ENCODE measurements around the gene NEK6.
A peak's percentile ranks its signal among the peaks of the same experiment; 100 is the strongest.

The NEK6 gene

DNA sequence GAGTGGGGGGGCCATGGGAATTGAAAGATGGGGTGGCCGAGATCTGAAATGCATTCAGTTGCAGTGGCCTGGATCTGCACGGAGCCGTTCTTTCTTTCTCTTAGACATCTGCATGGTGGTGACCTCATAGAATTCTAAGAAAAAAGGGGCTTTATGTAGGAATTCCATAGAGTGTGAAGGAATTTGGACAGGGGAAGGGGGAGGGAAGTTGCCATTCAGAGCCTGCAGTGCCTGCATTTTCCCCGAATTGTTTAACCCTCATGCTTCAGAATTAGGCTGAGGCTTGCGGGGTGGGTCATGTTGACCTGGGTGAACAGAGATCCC is 4.9 kb downstream of the NEK6 start:
- no peak for DNase-seq

DNA sequence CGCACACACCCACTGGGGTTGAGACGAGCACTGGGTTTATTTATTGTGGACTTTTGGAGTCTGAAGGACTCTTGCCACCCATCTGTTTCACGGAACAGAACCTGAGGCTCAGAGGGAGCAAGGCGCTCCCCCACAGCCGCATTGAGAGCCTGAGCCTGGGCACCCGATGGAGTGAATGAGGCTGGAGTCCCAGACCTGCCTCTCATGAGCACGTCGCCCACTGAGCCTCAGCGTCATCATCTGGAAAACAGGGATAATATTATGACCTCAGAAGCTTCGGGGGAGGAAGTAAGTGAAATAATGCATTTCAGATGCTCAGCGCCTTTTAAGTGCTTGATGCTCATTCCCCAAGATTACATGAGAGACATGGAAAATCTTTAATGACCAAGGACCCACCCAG is 5.5 kb downstream of the NEK6 start:
- DNase-seq = no peak

DNA sequence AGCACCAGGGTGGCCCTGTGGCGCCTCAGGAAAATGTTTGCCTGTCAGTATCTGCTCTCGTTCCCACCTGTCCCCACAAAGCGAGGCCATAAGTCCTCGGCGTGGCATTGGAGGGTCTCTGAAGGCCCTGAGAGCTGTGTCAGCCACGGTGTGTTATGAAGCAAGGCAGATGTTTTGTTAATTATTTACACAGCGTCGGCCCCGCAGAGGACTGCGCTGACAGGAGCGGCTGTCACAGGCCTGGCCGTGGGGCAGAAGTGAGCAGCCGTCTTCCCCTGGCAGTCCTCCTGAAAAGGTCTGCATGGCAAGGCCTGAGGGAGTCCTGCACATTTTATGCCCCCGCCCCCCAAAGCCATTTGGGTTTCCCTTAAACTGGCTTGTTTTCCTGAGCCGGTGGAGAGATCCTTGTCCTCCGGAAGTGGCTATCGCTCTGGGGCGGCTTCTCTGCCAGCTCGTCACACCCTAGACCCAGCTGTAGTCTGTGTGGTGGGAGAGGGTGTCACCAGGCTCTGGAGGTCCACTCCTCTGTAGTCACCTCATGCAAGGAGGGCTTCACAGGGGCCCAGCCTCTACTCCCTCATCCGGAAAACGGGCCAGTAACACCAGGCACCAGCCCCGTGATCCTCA is 6.2 kb downstream of the NEK6 start:
- DNase-seq = no peak

DNA sequence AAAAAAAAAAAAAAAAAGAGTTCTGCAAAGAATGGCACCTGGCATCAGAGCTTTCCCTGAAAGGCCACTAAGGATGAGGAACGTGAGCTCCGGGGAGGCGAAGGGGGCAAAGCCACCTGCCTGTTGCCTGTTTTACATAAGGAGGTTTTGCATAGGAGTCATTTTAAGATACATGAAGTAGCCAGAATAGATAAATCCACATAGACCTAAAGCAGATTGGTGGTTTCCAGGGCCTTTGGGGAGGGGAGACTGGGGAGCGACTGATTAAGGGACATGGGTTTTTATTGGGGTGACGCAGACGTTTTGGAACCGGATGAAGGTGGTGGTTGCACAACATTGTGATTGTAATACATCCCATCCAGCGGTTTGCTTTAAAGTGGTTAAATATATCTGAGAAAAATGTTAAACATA is 7.1 kb downstream of the NEK6 start:
- no peak for DNase-seq

DNA sequence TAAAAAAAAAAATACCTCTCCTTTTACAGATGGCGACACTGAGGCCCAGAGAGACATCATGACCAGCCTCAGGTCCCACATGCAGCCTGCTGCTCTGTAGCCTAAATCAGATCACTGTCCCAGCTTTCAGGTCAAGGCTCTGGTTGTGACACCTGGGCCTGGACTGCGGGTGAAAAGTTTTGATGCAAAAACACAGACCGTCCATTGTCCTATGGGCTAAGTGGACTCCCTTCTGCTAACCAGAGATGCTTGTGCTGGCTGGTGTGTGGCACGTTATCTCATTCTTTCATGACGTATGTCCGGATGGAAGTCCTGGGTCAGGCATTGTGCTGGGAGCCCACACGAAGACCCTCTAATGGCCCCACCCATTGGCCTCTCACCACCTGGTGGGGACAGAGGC is 7.8 kb downstream of the NEK6 start:
- no peak for DNase-seq

DNA sequence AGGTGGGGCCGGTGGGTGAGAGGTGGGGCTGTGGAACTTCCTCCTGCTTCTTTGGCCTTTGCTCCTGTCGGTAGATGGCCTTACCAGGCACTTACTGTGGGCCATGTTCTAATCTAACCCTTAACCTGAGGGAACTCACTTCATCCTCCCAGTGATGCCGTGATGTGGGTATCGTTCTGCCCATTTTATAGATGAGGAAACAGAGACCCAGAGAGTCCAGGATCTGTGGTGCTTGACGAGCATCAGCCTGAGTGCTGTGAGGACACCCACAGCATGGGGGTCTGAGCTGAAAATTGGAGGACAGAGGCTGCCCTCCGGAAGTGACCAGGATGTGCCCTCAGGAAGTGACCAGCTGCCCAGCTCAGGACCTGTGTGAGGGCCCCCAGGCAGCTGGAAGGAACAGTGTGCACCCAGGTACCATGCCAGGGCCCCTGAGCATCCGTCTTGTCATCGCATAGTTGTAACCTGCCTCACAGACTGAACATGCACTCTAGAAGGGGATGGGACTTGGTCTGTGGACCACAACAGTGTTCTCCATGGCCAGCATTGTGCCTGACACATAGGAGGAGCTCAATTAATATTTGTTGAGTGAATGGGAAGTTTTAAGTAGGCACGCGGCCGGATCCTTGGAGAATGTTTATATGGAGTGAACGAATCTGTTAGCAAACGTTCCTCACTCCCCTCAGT is 8.5 kb downstream of the NEK6 start:
- no peak for DNase-seq

DNA sequence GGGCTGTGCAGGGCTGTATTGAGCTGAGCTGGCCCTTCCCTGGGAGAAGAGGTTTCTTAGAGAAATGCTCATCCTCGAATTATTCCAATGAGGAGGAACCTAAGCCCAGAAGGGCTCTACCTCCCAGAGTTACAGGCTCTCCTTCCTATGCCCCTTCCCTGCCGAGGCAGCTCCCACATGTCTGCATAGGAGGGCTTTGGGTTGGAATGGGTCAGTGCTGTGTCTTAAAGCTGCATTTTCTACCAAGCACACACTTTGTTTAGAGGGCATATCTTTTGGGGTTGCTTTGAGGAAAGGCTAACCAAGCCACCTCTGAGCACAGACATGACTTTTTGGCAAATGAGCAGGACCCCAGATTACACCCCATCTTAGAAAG is 9.1 kb downstream of the NEK6 start:
- no peak for DNase-seq

DNA sequence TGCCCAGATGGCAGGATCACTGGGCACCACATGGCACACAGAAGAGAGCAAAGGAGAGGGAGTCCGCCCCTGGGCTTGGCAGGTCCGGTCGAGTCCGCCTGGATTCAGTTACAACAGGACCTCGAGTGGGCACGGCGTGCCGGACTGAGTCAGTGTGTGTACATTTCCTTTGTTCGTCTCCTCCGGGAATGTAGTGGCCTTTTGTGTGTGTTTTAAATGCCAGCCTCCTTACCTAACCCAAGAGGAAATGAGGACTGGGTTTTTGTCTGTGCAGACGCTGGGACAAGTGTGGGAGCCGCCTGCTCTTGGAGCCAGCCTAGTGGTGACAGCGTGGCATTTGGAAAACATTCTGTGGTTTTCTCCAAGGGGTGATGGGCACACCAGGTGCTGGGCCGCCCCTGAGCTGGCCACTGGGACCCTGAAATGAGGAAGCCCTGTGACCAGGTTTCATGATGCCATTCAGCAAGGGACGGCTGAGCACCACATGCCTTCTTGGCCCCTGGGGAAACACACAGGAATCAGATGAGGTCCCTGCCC is 9.6 kb downstream of the NEK6 start:
- DNase-seq = no peak

DNA sequence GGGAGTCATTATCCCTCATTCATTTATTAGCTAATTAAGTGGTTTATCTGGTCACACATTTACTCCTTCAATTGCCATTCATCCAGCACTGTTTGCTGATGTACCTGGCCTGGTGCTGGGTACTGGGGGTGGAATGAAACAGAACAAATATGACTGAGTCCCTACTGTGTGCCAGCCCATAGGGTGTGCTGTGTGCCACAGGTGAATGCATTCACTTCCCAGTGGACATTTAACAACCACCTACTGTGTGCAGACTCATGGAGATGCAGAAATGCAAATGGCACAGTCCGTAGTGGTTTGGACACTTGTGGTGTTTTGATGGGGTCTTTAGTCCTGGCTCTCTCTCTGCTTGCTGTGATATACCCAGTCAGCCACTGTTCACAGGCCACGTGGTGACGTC is 10.5 kb downstream of the NEK6 start:
- no peak for DNase-seq

DNA sequence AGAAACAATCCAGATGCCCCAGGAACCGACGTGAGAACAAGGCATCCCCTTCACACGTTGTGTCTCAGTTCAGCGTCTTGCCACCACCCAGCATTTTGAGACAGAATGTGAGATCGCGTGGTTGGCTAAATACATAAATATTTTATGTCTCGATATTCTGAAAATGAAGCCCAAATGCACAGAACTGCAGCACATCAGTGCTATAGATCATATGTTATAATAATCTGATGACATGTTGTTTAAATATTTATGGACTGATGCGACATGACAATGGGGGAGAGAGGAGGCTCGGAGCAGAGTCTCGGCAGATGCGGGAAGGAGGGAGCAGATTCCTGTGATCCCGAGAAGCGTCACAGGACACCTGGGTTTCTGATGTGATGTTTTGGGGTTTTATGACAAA is 10.9 kb downstream of the NEK6 start:
- DNase-seq = no peak

DNA sequence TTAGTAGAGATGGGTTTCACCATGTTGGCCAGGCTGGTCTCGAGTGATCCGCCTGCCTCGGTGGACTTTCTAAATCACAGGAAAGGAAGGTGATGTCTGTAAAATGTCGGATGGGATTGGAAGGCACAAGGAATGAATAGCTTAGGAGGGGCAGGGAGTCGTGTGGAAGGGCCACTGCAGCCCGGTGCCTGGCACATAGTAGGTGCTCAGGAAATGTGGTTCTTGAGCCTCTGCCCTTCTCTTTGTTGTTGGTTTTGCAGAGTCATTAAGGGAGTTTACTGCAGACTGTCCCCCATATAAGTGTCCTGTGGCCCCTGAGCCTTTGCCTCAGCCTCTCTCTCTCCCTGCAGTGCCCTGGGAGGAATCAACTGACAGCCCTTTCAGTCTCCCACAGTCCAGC is 11.8 kb downstream of the NEK6 start:
- no peak for DNase-seq

DNA sequence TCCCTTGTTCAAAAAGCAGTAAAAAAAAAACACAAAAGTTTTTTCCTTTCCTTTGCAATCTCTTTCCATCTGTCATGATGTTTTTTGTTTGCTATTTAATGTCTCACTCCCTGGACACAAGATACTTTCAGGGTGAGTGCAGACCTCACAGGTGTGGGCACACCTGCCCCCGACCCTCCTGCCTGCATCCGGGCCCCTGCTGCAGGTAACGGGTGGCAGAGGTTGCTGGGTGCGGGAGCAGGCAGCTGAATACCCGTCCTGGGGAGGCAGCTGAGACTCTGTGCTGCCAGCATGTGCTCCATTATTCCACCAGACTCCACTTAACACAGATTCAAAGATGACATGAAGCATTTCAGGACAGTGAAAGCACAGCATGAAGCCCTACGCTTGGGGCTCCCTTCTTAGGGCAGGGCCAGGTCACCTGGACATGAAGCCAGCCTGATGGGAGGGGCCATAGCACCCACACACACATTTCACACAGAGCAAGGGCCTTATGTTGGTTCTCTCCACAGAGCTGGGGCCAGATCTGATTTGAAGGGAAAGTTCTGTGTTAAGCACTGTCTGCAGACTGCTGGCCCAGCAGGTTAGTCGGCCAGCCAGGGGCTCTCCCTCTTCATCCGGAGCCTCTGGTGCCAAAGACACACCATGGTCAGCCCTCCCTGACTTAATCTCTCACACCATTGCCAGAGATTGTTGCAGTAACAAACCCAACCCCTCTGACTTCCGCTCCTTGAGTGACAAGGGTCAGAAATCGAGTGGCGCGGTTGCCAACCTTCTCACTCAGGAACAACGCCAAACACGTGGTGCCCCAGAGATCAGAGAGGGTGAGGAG is 13.0 kb downstream of the NEK6 start:
- no peak for DNase-seq

DNA sequence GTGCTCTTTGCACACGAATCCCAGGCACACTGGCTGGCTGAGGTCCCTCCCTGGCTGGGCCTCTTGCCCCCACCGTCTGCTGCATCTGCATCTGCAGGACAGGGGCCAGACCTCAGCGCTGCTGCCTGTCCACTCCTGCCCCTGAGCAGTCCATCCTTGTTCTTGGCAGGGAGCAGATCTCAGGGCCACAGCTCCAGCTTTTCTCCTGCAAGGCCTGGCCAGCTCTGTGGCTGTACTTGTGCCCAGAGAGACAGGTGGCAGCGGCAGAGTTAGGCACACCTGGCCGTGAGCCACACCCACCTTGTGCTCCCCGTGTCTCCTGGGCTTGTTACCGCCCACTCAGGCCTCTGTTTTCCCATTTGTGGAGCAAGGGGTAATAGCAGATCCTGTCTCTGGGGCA is 13.9 kb downstream of the NEK6 start:
- DNase-seq = no peak

DNA sequence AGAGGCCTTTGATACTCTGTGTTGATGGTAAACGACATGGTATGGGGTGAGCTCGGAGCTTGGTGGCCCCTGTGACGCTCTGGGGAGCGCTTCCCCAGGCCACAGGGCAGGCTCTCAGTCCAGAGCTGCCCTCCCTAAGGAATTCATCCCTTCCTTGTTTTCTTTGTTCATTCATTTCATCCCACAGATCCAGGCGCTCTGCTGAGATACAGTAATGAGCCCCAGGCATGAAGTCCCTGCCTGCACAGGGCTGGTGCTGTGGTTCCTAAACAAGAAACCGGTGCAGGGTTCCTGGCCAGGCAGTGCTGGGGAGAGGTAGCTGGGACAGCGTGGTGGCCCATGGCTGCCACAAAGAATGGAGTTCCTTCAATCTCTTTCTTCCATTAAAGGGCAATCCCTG is 14.4 kb downstream of the NEK6 start:
- DNase-seq = no peak

DNA sequence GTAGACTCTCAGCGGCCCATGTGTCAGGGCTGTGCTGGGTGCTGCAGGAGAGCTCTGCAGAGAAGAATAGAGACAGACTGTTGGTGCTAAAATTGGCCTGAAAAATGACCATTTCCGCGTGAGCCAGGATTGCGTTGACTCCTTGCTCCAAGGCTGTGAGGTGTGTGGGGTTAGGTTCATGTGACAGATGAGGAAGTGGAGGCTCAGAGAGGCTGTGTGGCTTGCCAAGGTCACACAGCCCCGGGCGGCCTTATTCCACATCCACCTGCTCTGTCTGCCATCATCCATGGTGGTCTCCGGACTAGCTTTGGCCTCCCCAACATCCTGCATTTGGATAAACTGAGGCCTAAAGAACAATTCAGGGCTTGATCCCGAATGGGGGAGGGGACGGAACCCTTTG is 15.2 kb downstream of the NEK6 start:
- no peak for DNase-seq

DNA sequence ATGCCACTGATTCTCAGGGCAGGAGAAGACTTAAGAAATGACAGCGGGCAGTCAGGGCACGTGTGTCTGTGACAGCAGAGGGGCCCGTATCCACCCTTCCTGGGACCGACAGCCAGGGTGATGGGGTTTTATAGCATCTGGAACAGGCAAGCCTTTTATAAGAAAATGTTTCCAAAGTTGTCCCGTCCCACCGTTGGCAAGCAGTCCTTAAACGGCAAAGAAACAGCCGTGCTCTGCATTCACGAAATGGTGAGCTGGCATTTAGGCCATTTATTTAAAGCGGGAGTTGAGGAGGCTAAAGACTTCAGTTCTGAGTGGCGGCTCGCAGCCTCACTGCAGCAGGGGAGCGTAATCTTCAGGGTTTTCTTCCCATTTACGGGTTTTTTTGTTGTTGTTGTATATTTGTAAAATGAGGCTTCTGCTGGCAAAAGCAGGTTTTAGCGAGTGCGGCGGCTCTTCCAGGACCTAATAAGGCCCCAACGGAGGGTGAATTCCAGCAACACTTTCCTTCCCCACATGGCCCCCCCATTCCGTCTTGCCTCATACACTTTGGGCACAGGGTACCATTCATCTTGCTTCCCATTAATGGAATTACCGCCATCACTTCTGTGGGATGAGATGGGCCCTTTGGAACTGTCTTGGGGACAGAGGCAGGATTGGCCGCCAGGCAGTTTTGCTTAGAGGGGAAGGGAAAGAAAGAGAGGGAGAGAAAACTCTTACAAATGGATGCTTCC is 15.8 kb downstream of the NEK6 start:
- DNase-seq = no peak

DNA sequence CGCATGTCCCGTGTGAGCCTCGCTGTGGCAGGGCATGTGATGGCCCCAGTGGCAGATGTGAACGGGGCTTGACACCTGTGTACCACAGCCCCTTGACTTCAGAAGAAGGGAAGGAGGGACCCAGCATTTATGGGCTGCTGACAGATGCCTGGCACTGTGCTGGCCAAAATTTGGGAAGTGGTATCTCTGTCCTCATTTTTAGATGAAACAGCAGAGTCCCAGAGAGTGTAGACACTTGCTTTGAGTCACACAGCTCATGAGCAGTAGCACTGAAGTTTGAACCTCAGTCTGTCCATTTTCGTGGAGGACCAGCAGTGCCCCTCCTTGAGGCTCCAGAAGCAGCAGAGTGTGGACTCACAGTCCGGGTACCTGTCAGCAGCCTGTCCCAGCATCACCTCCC is 16.5 kb downstream of the NEK6 start:
- no peak for DNase-seq

DNA sequence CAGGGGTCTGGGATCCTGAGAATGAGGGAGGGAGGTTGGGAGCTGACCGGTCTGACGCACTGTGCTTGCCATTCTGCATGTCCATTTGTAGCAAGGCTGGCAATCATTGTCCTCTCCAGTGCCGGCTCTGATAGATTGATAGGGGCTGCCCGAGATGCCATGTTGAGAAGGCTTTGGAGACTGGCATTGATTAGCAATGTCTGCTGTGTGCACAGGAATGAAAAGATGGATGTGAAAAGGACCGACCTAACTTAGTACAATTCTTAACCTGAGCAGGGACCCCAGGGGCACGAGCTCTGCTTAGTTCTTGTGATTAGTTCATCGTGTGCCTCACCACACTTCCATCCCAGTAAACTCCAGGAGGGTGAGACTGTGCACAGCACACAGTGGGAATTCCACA is 17.0 kb downstream of the NEK6 start:
- no peak for DNase-seq

DNA sequence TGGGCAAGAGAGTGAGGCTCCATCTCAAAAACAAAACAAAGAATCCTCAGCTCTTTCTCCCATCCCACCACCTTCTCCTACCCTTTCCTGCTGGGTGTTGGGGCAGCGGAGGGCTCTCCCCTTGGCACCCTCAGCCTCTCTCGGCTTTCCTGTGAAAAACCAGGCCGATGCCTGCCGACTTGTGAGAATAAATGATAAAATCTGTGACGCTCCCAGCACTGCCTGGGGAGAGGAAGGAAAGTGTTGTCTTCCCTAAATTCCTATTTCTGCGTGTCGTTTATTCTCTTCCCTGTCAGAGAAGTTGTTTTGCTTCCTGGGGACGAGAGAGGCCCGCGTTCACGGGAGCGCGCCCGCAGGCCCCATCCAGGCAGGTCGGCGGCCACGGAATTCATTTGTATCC is 19.7 kb downstream of the NEK6 start:
- no peak for DNase-seq

DNA sequence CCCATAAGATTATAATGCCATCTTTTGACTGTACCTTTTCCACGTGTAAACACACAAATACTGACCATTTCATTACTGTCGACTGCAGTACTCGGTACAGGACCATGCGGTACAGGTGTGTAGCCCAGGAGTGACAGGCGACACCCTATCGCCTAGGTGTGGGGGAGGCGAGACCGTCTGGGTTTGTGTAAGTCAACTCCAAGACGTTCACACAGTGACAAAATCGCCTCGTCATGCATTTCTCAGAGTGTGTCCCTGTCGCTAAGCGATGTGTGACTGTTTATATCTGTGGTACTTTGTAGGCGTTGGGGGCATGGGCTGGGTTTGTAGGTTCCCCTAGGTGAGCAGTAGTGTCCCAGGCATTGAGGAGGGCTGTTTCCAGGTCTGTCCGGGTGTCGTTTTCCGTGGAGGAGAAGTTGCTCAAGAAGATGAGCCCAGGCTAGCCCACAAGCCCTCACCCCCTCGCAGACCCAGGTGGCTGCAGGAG is 20.3 kb downstream of the NEK6 start:
- no peak for DNase-seq

DNA sequence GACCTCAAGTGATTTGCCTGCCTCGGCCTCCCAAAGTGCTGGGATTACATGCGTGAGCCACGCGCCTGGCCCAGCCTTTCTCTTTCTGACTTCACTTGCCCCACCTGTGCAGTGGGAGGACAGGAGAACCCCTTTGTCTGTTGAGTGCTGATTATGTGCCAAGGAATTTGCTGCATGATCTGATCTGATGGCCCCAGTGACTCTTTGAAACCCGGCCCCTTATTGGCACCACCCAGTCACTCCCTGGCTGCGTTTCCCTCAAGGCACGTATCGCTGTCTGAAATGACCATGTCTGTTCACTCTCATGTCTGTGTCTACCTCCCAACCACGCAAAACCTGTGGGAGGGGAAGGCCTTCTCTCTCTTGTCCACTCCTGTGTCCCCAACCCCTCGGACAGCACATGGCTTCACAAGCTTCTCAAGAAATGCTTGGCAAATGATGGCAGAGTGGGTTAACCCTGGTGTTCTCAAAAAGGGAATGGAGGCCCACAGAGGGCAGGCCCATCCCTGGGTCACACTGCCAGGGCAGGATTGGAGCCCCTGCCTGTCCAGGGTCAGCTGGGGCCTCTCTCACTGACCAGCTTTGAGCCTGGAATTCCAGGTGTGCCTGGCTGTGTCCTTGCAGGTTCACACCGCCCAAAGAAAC is 21.9 kb downstream of the NEK6 start:
- no peak for DNase-seq

DNA sequence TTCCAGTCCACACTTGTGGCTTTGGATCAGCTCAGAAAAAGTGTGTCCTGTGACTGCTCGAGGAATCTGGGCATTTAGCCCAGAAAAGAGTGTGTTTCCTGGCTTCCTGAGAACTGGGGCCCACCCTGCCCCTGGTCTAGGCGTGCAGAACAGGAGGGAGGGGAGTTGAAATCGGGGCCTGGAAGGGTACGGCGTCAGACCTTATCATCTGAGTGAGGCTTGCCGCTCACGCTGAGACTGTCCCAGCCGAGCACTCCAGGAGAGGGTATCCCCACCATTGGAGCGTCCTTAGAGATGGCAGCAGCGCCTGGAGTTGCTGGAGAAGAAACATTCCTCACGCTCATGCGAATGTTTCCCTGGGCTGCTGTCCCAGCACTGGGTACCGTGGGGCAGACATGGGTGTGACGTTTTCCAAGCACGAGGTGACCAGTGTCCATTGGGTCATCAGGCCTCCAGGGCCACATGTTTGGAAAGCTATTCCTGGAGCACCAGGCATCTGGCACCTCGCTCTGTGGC is 22.5 kb downstream of the NEK6 start:
- DNase-seq = peak; percentile 90
